Loucy (cell line): ENCODE results near the gene INF2.

Experiments used
- EZH2phosphoT487 ChIP-seq: fragments of 200-600 bp; IDR thresholded peaks from 2 replicates; pipeline ENCODE4 v1.6.1; 2018; ENCODE audit warnings: antibody characterized with exemption, mild to moderate bottlenecking, moderate library complexity, borderline replicate concordance
- TF ChIP-seq, protein P1 (sequence below): fragments of 200-600 bp; sonication (generic); conservative IDR thresholded peaks from 2 replicates; pipeline ENCODE4 v1.5.1; 2014; ENCODE audit warnings: mild to moderate bottlenecking, antibody characterized with exemption, low read length

DNA sequence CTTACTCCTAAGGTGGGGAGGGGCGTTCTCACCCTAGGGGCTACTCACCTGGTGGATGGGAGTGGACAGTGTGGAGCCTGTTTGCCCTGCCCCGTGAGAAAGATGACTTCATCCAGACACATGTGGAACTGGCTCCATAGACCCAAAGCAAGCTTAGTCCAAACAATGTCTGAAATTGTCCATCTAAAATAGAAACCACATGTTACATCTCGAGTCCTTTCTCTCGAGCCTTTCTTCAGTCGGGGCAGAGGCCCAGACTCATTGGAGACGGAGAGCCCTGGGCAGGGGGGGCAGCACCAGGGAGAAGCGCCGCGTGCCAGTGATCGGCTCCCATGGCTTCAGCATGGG is 67.8 kb downstream of the INF2 start:
- TF ChIP-seq, protein P1, sequence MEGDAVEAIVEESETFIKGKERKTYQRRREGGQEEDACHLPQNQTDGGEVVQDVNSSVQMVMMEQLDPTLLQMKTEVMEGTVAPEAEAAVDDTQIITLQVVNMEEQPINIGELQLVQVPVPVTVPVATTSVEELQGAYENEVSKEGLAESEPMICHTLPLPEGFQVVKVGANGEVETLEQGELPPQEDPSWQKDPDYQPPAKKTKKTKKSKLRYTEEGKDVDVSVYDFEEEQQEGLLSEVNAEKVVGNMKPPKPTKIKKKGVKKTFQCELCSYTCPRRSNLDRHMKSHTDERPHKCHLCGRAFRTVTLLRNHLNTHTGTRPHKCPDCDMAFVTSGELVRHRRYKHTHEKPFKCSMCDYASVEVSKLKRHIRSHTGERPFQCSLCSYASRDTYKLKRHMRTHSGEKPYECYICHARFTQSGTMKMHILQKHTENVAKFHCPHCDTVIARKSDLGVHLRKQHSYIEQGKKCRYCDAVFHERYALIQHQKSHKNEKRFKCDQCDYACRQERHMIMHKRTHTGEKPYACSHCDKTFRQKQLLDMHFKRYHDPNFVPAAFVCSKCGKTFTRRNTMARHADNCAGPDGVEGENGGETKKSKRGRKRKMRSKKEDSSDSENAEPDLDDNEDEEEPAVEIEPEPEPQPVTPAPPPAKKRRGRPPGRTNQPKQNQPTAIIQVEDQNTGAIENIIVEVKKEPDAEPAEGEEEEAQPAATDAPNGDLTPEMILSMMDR = no peak
- TF ChIP-seq EZH2phosphoT487 = no peak
